ENCODE measurements around the gene SELENBP1. TPM values are rescaled to one million over a fixed set of nuclear protein-coding genes. Genes with fewer than 3 reads are reported as not detected.

SELENBP1 gene
- total and polyA plus RNA-seq, 9 donors: 29.6 to 117 (median 65.7) TPM

GRCh38 chr1:151377150-151377884 is 4.8 kb upstream of the SELENBP1 start:
- Histone ChIP-seq H3K27ac (no peak overlapping the region), H3K36me3 (no peaks in the 10 kb centered on the region), H3K9me3 (no peaks in the 10 kb centered on the region), H3K4me1 (ENCODE audit: insufficient read depth) (peaks cover 4% of the 10 kb centered on the region), H3K27me3 (no peaks in the 10 kb centered on the region), H3K4me3 (no peak overlapping the region)
- no peak for DNase-seq
- TF ChIP-seq CTCF (IDR thresholded peaks at IDR 0.05): no peak
- no peak for TF ChIP-seq EP300 (IDR thresholded peaks at IDR 0.05)
- no peak for TF ChIP-seq POLR2A (IDR thresholded peaks at IDR 0.05)
- WGBS, 3 donors: 70 to 77% (median 73%) methylated on average over 3 of the region's 3 CpGs
- intact Hi-C loops (cut with DNase I): no loop called here

- TF ChIP-seq CTCF (IDR thresholded peaks at IDR 0.05): no peak
- no peak for TF ChIP-seq POLR2A (IDR thresholded peaks at IDR 0.05)
- TF ChIP-seq EP300 (IDR thresholded peaks at IDR 0.05): no peak
- Histone ChIP-seq H3K27ac (no peak overlapping the region), H3K27me3 (no peaks in the 10 kb centered on the region), H3K4me3 (no peak overlapping the region), H3K4me1 (ENCODE audit: insufficient read depth) (peaks cover 32% of the 10 kb centered on the region), H3K9me3 (no peaks in the 10 kb centered on the region), H3K36me3 (no peaks in the 10 kb centered on the region)
- DNase-seq: peak in 1 of 5 donors; percentile 20
- intact Hi-C loops (cut with DNase I): no loop called here
- WGBS, 3 donors: 91 to 94% (median 93%) methylated on average over 14 of the region's 14 CpGs
Measured at GRCh38 chr1:151373196-151373595, 691 bp upstream of the SELENBP1 start.

GRCh38 chr1:151371370-151372057 is 991 bp downstream of the SELENBP1 start:
- Histone ChIP-seq H3K9me3 (no peaks in the 10 kb centered on the region), H3K27ac (peak overlapping the region in 1 of 2 donors; percentile 77), H3K27me3 (no peaks in the 10 kb centered on the region), H3K4me3 (peak overlapping the region; percentile 25), H3K36me3 (no peaks in the 10 kb centered on the region), H3K4me1 (ENCODE audit: insufficient read depth) (peaks cover 38% of the 10 kb centered on the region)
- 11 to 15% (median 13%) methylated on average over 9 of the region's 9 CpGs for WGBS, 3 donors
- TF ChIP-seq CTCF (IDR thresholded peaks at IDR 0.05) (no peak), POLR2A (IDR thresholded peaks at IDR 0.05) (no peak), EP300 (IDR thresholded peaks at IDR 0.05) (no peak)
- intact Hi-C loops (cut with DNase I): no loop called here
- peak; percentile 66 to 84 (median 78) for DNase-seq

- no peaks in the 10 kb centered on the region for H3K9me3 ChIP-seq
- no peak overlapping the region for H3K4me3 ChIP-seq
- peaks cover 38% of the 10 kb centered on the region for H3K4me1 ChIP-seq (ENCODE audit: insufficient read depth)
- TF ChIP-seq CTCF (IDR thresholded peaks at IDR 0.05) (no peak), EP300 (IDR thresholded peaks at IDR 0.05) (no peak), POLR2A (IDR thresholded peaks at IDR 0.05) (no peak)
- no peaks in the 10 kb centered on the region for H3K27me3 ChIP-seq
- peak overlapping the region in 1 of 2 donors; percentile 77 for H3K27ac ChIP-seq
- intact Hi-C loops (cut with DNase I): no loop called here
- DNase-seq: peak; percentile 56 to 78 (median 63)
- no peaks in the 10 kb centered on the region for H3K36me3 ChIP-seq
- WGBS, 3 donors: 30 to 46% (median 38%) methylated on average over 6 of the region's 6 CpGs
Measured at GRCh38 chr1:151370211-151370911, 2.1 kb downstream of the SELENBP1 start.

Measured in ovary (tissue), 9 donors.